HG03066 (cell line): ENCODE results near the gene ZAP70.
"Not testable (repeated sequence)": the region's sequence is repeated elsewhere in the genome, so short reads cannot be mapped to it uniquely, and the experiment has no call there.

ENCODE experiments used
- ATAC-seq: cut with Tn5 transposase; IDR thresholded peaks from one replicate; pipeline ENCODE4 v1.9.1; 2021; ENCODE audit warnings: low read depth; ENCODE audit not compliant: unreplicated experiment

ZAP70 gene

DNA sequence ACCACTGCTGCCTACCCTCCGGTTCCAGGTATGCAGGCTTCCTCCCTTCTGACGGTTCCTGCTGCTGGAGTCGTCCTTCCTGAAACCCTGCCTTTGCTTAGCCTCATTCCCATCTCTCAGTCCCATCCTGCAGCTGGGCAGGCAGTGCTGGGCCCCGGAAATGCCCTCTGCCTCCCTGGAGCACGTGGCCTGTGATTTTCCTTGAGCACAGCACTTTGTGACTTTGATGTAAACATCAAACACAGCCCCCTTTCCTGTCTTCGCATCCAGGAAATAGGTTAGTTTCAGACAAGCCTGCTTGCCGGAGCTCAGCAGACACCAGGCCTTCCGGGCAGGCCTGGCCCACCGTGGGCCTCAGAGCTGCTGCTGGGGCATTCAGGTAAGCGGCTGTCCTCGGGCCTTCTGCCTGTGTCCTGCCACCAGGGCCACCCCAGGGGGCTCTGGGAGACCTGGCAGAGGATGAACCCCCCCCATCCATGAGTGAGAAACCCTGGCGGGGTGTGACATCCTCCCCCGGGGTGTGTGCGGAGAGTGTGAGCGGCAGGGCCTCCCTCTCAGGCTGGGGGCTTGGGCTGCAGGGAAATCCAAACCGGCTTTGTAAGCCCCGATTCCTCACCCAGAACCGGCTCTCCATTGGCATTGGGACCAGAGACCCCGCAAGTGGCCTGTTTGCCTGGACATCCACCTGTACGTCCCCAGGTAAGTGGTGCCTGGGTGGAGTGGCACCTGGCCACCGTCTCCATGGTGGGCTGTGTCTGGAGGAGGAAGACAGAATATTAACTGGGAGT lies at the start of gene ZAP70:
Gene ZAP70 (plus strand): TSS at position 281 of the 788 bp plus-strand sequence. CDS start 10,461 bp downstream, outside the sequence.
- no peak for ATAC-seq

- peak; percentile 8 for ATAC-seq
These were observed 49.8 kb upstream of the ZAP70 start for GRCh38 chr2:97663626-97663961.

DNA sequence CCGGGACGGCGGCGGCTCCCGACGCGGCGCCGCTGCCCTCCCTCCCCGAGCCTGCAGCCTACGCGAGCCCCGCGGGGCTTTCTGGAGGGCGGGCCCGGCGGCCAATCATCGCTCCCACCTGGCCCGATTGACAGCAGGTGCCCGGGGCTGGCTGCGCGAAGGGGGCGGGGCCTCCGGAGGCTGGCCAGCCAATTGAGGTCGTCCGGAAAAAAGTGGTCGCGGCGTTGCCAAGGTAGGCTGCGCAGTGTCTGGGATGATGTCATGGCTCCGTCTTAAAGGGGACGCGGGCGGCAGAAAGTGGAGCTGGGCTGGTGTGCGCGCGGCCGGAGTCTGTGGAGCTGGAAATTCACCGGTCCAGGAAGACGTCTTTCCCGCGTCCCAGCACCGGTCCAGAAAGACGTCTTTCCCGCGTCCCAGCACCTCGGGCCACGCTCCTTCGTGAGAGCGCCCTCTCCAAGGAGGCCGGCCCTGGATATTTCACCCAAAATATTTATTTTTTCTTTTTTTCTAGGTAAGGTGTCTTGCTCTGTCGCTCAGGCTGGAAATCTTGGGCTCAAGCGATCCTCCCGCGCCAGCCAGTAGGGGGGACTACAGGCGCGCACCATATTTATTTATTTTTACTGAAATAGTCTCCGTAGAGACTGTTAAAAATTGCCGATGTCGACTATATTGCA lies 49.3 kb upstream of the ZAP70 start, which contains the start of gene ACTR1B:
Gene ACTR1B (minus strand): TSS at position 83 of the 674 bp plus-strand sequence. CDS start 154 bp downstream, outside the sequence.
- peak; percentile 86 for ATAC-seq

GRCh38 chr2:97664636-97664970 lies 48.8 kb upstream of the ZAP70 start:
- ATAC-seq = no peak

DNA sequence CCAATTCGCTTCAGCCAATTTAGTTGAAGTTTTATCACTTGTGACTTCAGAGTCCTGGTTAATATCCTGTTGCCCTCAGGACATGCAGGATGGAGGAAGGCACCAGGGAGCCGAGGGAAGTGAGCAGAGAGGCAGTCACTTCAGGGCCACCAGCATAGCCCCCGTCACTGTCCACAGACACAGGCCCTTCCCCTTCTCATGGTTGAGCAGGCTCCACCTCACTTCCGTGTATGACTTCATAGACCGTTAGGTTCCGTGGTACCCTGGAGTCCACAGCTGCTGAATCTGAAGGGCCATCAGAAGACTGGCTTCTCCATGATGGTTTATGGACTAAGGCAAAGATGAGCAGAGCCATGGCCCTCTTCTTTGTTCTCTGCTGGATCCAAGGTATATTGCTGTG lies 43.9 kb upstream of the ZAP70 start, which contains the start of gene C2orf92:
Gene C2orf92 (plus strand): TSS at position 266 of the 400 bp plus-strand sequence. CDS start 76 bp downstream, at position 342.
- ATAC-seq = no peak

GRCh38 chr2:97670471-97670870 lies 42.9 kb upstream of the ZAP70 start:
- ATAC-seq = no peak

DNA sequence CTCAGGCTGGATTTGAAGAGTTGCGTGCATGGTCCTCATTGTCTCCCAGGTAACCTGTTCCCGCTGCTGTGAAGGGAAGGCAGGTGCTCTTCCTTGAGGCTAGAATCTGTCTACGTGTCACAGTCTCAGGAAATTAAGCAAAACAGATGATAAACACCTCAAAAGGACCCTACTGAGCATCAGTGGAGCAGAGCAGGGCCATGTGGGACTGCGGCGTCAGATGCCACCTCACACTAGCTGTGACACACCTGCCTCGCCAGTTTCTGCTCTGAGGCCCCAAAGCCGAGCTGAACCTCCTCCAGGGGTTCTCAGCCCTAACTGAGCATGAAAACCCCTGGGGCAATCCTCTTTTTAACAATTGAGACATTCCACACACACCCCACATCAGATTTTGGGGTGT lies 41.9 kb upstream of the ZAP70 start:
- ATAC-seq = no peak

- ATAC-seq = not testable (repeated sequence)
These were observed 40.7 kb upstream of the ZAP70 start for GRCh38 chr2:97672606-97673140.

GRCh38 chr2:97673182-97673914 lies 40.0 kb upstream of the ZAP70 start:
- no peak for ATAC-seq

DNA sequence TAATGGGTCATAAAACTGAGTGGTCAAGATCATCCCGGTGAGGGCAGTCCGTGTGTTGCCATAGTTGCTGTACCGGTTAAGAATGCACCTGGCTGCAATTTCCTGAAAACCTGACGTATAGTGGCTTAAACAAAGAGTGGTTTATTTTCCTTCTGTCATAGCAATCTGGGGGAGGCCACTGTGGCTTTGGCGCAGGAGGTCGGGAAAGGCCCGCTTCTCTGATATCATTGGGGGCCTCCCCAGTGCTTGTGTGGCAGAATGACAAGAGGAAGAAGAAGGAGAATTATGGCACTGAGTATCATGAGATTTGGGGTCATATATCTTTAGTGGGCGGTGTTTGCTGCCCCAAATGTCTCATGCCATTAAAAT lies 39.5 kb upstream of the ZAP70 start:
- no peak for ATAC-seq

DNA sequence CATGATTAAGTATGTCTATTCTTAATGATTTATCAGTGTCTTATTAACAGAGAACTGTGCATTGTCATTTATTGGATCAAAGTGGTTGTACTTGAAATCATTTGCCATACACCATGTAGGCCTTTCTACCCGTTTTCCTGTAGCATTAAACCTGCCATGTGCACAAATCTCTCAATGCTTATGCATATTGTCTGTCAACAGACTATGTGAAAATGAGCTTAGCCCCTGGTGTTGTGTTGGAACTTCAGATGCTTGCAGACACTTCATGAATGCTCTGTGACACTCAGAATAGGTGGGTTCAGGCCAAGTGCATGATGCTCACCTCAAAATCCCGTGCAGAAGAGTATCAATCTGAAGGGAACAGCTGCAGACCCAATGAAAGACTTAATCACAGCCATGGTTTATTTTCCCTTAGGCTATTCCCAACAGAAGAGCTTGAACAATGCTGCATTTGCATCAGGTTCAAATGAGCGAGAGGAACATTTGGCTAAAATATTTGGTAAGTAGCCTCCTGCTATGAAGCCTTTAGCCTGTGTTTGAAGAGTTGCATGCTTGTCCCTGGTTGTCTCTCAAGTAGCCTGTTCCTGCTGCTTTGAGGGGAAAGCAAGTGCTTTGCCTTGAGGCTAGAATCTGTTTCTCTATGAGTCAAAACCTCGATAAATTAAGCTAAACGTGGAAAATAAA lies 37.8 kb upstream of the ZAP70 start:
- no peak for ATAC-seq

DNA sequence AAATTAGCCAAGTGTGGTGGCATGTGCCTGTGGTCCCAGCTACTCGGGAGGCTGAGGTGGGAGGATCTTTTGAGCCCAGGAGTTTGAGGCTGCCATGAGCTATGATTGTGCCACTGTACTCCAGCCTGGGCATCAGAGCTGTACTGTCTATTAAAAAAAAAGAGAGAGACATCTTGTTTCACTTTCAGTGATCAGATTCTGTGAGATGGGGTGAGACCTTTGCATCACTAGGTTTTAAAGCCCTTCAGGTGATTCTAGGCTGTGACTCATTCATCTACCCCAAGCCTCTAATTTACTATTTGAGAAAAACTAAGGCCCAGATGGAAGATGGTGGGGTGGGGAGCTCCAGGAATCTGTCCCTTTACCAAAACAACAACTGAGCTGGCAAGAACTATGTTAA lies 36.8 kb upstream of the ZAP70 start:
- ATAC-seq = no peak

DNA sequence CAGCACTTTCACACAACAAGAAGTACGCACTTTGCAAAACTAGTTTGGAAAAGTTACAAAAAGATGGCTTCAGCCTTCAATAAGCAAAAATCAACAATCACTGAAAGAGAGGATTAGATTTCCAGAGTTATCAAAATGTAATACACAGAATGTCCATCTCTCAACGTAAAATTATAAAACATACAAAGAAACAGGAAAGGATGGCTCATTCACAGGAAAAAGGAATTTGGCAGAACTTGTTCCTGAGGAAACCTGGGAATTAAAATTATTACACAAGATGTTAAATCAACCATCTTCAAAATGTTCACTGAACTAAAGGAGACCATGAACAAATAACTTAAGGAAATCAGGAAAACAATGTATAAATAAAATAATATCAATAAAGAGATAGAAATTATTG lies 35.9 kb upstream of the ZAP70 start:
- no peak for ATAC-seq

GRCh38 chr2:97678298-97678697 lies 35.1 kb upstream of the ZAP70 start:
- no peak for ATAC-seq

- ATAC-seq = not testable (repeated sequence)
These were observed 26.1 kb upstream of the ZAP70 start for GRCh38 chr2:97687235-97687634.

- ATAC-seq = no peak
These were observed 25.1 kb upstream of the ZAP70 start for GRCh38 chr2:97688062-97688827.

- ATAC-seq = no peak
These were observed 22.2 kb upstream of the ZAP70 start for GRCh38 chr2:97691166-97691565.

GRCh38 chr2:97693476-97693875 lies 19.9 kb upstream of the ZAP70 start:
- no peak for ATAC-seq

DNA sequence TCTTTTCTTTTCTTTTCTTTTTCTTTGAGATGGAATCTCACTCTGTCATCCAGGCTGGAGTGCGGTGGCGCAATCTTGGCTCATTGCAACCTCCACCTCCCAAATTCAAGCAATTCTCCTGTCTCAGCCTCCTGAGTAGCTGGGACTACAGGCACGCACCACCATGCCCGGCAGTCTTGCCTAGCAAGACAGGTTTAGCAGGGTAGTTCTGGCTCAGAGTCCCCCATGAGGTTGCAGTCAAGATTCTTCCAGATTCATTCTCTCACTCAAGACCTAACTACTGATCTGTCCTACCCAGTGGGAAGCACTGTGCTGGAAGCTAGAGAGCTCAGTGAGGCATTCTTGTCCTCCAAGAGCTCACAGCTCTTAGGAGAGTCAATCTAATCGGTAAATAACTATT lies 17.6 kb upstream of the ZAP70 start:
- ATAC-seq = no peak
